WTC11 (cell line): Measurements from ENCODE around the gene SPR. TPM values are rescaled to one million over a fixed set of nuclear protein-coding genes. Genes with fewer than 3 reads are reported as not detected.

Experiments used
- ATAC-seq: fragments of 200-7000 bp; cut with Tn5 transposase; 2 replicates; pipeline ENCODE4 v1.10.0; 2021; ENCODE audit warnings: mild to moderate bottlenecking, moderate library complexity
- CTCF ChIA-PET: fragments of 300-600 bp; sonication (Branson Sonifier 250); formaldehyde crosslinking; loops from one replicate; lab custom pipeline; 2021; ENCODE audit warnings: antibody characterized with exemption; lab: Charles Lee
- POLR2A ChIA-PET: fragments of 350-600 bp; sonication (Branson Sonifier 250); formaldehyde crosslinking; loops from one replicate; lab custom pipeline; 2021; ENCODE audit warnings: antibody characterized with exemption; lab: Charles Lee
- DNase-seq: peaks from one replicate; pipeline ENCODE4 v3.0.0; 2021; ENCODE audit warnings: low spot score
- H3K27ac Mint-ChIP-seq: 2 replicates; pipeline ENCODE4 v1.8.0; 2021; ENCODE audit warnings: mixed read lengths
- H3K27me3 Mint-ChIP-seq: 2 replicates; pipeline ENCODE4 v1.8.0; 2021; ENCODE audit warnings: low read depth, mild to moderate bottlenecking, moderate library complexity, mixed read lengths
- H3K36me3 Mint-ChIP-seq: 2 replicates; pipeline ENCODE4 v1.8.0; 2021; ENCODE audit warnings: mixed read lengths
- H3K4me1 Mint-ChIP-seq: 2 replicates; pipeline ENCODE4 v1.8.0; 2022; ENCODE audit warnings: mixed read lengths
- H3K4me3 Mint-ChIP-seq: 2 replicates; pipeline ENCODE4 v1.8.0; 2021; ENCODE audit warnings: mild to moderate bottlenecking, moderate library complexity, mixed read lengths
- H3K9me3 Mint-ChIP-seq: 2 replicates; pipeline ENCODE4 v1.8.0; 2021; ENCODE audit warnings: mixed read lengths
- ATF3 ChIP-seq: sonication (generic); formaldehyde crosslinking; conservative IDR thresholded peaks from 2 replicates; pipeline ENCODE4 v1.8.1; 2022; ENCODE audit warnings: mild to moderate bottlenecking, missing genetic modification reagents
- CREB1 ChIP-seq: sonication (generic); formaldehyde crosslinking; IDR thresholded peaks from 2 replicates; pipeline ENCODE4 v1.8.0; 2023; ENCODE audit warnings: mild to moderate bottlenecking, missing genetic modification reagents
- E2F4 ChIP-seq: sonication (generic); formaldehyde crosslinking; IDR thresholded peaks from 2 replicates; pipeline ENCODE4 v1.8.1; 2022; ENCODE audit warnings: low read depth, mild to moderate bottlenecking, moderate library complexity, missing genetic modification reagents, borderline replicate concordance
- PRDM15 ChIP-seq: sonication (generic); formaldehyde crosslinking; IDR thresholded peaks from 2 replicates; pipeline ENCODE4 v1.8.0; 2022; ENCODE audit warnings: missing genetic modification reagents
- RORB ChIP-seq: fragments of 250-450 bp; sonication (Bioruptor Pico); IDR thresholded peaks from 2 replicates; pipeline ENCODE4 v1.9.0; 2021; ENCODE audit warnings: mild to moderate bottlenecking
- SOX15 ChIP-seq: fragments of 250-450 bp; sonication (Bioruptor Pico); IDR thresholded peaks from 2 replicates; pipeline ENCODE4 v1.9.0; 2021; ENCODE audit warnings: mild to moderate bottlenecking
- TEAD4 ChIP-seq: sonication (generic); formaldehyde crosslinking; IDR thresholded peaks from 2 replicates; pipeline ENCODE4 v1.8.0; 2022; ENCODE audit warnings: mild to moderate bottlenecking, missing genetic modification reagents
- ZBTB43 ChIP-seq: sonication (generic); formaldehyde crosslinking; IDR thresholded peaks from 2 replicates; pipeline ENCODE4 v1.8.1; 2023; ENCODE audit warnings: mild to moderate bottlenecking, missing genetic modification reagents
- ZNF219 ChIP-seq: sonication (generic); formaldehyde crosslinking; IDR thresholded peaks from 2 replicates; pipeline ENCODE4 v1.8.0; 2023; ENCODE audit warnings: missing genetic modification reagents, mild to moderate bottlenecking, borderline replicate concordance
- ZNF425 ChIP-seq: fragments of 250-450 bp; sonication (Bioruptor Pico); conservative IDR thresholded peaks from 2 replicates; pipeline ENCODE4 v1.9.0; 2021; ENCODE audit warnings: mild to moderate bottlenecking
- ZSCAN18 ChIP-seq: fragments of 250-450 bp; sonication (Bioruptor Pico); IDR thresholded peaks from 2 replicates; pipeline ENCODE4 v2.1.2; 2022; ENCODE audit warnings: mild to moderate bottlenecking, moderate library complexity
- total RNA-seq: library from RNA; stranded (reverse); gene quantifications from 3 replicates; pipeline ENCODE4 v1.2.3, GENCODE V29; 2021

Gene SPR
- total RNA-seq, 1 experiment from 2014 or later, result 9.4 TPM

GRCh38 chr2:72913486-72914205 lies 26.4 kb downstream of the SPR start (continued):
- no peak for TF ChIP-seq E2F4 (CRISPR knock-in tag)
- no peak for TF ChIP-seq CREB1 (CRISPR knock-in tag)
- no peak for TF ChIP-seq ZNF219 (CRISPR knock-in tag)
- no peak for TF ChIP-seq PRDM15 (CRISPR knock-in tag)

GRCh38 chr2:72914206-72914559 lies 27.0 kb downstream of the SPR start:
- no peaks in the 10 kb centered on the region for H3K9me3 Mint-ChIP-seq
- peak overlapping the region; percentile 41 for H3K4me3 Mint-ChIP-seq

More at GRCh38 chr2:72914206-72914559, 27.0 kb downstream of the SPR start:
- TF ChIP-seq SOX15 (CRISPR knock-in tag) (no peak), ZSCAN18 (no peak), TEAD4 (CRISPR knock-in tag) (no peak), ZBTB43 (no peak), ATF3 (CRISPR knock-in tag) (no peak), ZNF425 (CRISPR knock-in tag) (no peak), RORB (CRISPR knock-in tag) (no peak)
- peaks cover 80% of the 10 kb centered on the region for H3K27me3 Mint-ChIP-seq
- H3K36me3 Mint-ChIP-seq, result no peaks in the 10 kb centered on the region
- CTCF ChIA-PET, result interaction anchor here (0.9 to 7.4 kb wide), 9 partner anchors 11 to 298 kb away, joined by 3 to 165 read pairs (median 11); partner anchors contain the start of gene SPR
- peaks cover 32% of the 10 kb centered on the region for H3K4me1 Mint-ChIP-seq
- no peak for ATAC-seq
- DNase-seq, result no peak
- POLR2A ChIA-PET, result no interaction called here
- no peak overlapping the region for H3K27ac Mint-ChIP-seq
